GM19468 (cell line): ENCODE results near the gene TGIF1.
A peak's percentile ranks its signal among the peaks of the same experiment; 100 is the strongest.

ENCODE experiments used
- ATAC-seq: cut with Tn5 transposase; IDR thresholded peaks from one replicate; pipeline ENCODE4 v1.9.1; 2021; ENCODE audit warnings: mild to moderate bottlenecking, moderate library complexity, moderate number of reproducible peaks; ENCODE audit not compliant: unreplicated experiment; ENCODE audit errors: extremely low read depth

Gene TGIF1

GRCh38 chr18:3427944-3428343, 22.0 kb upstream of the TGIF1 start:
- ATAC-seq: no peak

GRCh38 chr18:3429121-3429520, 20.9 kb upstream of the TGIF1 start:
- ATAC-seq: no peak

- ATAC-seq: no peak
These were observed 15.3 kb upstream of the TGIF1 start for GRCh38 chr18:3434685-3435084.

GRCh38 chr18:3440341-3440740, 9.6 kb upstream of the TGIF1 start:
- no peak for ATAC-seq

GRCh38 chr18:3441290-3441689, 8.7 kb upstream of the TGIF1 start:
- no peak for ATAC-seq

GRCh38 chr18:3442919-3443318, 7.1 kb upstream of the TGIF1 start:
- ATAC-seq: no peak

GRCh38 chr18:3444296-3444695, 5.7 kb upstream of the TGIF1 start:
- ATAC-seq: no peak

GRCh38 chr18:3444954-3445353, 5.0 kb upstream of the TGIF1 start:
- no peak for ATAC-seq

GRCh38 chr18:3447068-3447894, 2.7 kb upstream of the TGIF1 start:
- ATAC-seq: no peak

- peak; percentile 62 for ATAC-seq
These were observed 1.8 kb upstream of the TGIF1 start for GRCh38 chr18:3447895-3448837.

GRCh38 chr18:3448838-3449511, 997 bp upstream of the TGIF1 start:
- peak; percentile 37 for ATAC-seq

- peak; percentile 1 for ATAC-seq
These were observed 410 bp upstream of the TGIF1 start for GRCh38 chr18:3449512-3450011.

GRCh38 chr18:3450799-3451182, 819 bp downstream of the TGIF1 start:
- ATAC-seq: no peak

- no peak for ATAC-seq
These were observed 1.4 kb downstream of the TGIF1 start for GRCh38 chr18:3451183-3451988.

- ATAC-seq: no peak
These were observed 2.2 kb downstream of the TGIF1 start for GRCh38 chr18:3451989-3452749.

- ATAC-seq: no peak
These were observed 3.0 kb downstream of the TGIF1 start for GRCh38 chr18:3452750-3453539.

GRCh38 chr18:3453540-3454364, 3.8 kb downstream of the TGIF1 start:
- ATAC-seq: peak; percentile 16
